ENCODE measurements around the gene PLEKHD1.

The PLEKHD1 gene

DNA sequence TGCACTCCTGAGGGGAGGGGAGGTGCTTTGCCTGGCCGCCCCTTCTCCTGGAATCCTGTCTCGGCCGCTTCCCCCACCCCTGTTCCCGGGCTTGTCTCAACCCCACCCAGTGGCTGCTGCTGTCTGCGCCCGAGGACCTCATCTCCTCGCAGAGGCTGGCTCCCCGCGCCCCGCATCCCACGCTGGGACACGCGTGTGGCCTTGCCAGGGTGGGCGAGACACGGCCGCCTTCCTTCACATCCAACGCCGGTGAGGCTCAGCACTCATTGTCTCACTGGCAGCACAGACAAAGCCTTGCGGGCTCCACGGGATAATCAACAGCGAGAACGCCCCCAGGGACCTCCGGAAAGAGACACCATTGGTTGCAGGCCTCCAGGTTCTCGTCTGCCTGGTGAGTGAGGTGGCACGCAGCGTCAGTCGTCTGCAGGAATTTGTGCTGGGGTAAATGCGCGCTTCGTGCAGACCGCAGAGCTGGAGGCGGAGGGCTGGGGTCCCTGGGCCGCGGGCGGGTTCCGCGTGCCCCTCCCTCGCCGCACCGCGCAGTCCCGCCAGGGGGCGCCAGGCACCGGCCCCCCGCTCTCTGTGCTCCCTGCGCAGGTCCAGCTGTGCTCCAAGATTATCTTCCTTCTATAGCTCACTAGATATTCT, 63.3 kb downstream of the PLEKHD1 start:
- no peak for DNase-seq (ENCODE audit: low spot score)

GRCh38 chr14:69548566-69548965, 64.0 kb downstream of the PLEKHD1 start:
- no peak for DNase-seq (ENCODE audit: low spot score)

GRCh38 chr14:69551511-69551910, 67.0 kb downstream of the PLEKHD1 start:
- no peak for DNase-seq (ENCODE audit: low spot score)

DNA sequence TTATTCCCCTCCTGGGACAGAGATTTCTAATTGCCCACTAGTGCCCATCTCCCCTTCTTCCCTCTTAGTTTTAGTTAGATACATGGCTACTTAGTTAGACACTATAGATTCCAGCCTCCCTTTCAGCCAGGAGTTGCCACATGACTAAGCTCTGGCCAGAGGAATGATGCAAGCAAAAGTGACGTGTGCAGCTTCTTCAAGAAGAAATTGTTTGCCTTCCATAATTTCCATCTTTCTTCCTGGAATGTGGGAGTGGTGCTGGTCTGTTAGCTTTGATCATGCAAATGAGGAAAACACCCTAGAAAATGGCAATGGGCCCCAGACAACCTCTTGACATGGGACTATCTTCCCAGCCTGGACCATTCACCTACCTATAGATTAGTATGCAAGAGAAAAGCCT, 68.7 kb downstream of the PLEKHD1 start:
- DNase-seq (ENCODE audit: low spot score) = no peak

- no peak for DNase-seq (ENCODE audit: low spot score)
These were observed 70.0 kb downstream of the PLEKHD1 start for GRCh38 chr14:69554500-69554899.

DNA sequence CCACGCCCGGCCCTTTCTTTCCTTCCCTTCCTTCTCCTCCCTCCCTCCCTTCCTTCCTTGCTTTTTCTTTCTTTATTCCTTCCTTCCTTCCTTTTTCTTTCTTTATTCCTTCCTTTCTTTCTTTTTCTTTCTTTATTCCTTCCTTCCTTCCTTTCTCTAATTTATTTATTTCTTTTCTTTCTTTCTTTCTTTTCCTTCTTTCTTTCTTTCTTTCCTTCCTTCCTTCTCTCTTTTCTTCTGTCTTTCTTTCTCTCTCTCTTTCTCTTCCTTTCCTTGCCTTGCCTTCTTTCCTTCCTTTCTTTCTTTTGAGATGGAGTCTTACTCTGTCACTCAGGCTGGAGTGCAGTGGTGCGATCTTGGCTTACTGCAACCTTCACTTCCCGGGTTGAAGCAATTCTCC, 74.2 kb downstream of the PLEKHD1 start:
- DNase-seq (ENCODE audit: low spot score) = no peak

DNA sequence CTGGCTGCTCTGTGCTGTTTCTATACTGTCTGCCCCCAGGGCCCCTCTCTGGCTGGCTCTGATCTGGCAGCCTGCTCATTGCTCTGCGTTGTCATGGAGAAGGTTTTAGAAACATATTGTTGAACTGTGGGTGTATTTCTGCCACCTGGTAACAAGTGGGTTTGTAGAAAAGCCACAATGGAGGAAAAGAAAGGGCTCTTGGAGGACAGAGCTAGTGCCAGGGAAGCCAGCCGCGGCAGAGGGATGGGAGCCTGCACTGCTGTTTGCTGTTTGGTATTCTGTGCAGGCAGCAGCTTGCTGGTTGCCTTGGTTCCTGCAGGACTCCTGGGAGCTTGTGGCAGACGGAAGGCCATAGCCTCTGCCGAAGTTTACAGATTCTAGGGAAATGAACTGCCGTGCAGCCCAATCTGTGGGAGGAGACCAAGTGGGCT, 75.1 kb downstream of the PLEKHD1 start:
- DNase-seq (ENCODE audit: low spot score) = no peak

DNA sequence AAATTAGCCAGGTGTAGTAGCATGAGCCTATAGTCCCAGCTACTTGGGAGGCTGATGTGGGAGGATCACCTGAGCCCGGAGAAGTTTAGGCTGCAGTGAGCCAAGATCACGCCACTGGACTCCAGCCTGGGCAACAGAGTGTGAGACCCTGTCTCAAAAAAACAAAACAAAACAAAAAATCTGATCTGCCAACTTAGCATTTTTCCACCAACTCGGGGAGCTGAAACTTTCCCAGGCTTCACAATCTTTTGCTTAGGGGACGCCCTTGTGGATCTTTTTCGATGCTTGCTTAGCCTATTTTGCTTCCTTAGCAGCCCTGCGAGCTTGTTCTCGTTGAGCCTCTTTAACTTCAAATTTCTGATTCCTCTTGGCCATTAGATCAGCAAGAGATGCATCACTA, 76.3 kb downstream of the PLEKHD1 start:
- DNase-seq (ENCODE audit: low spot score) = no peak

GRCh38 chr14:69561893-69562292, 77.4 kb downstream of the PLEKHD1 start:
- no peak for DNase-seq (ENCODE audit: low spot score)

- no peak for DNase-seq (ENCODE audit: low spot score)
These were observed 83.0 kb downstream of the PLEKHD1 start for GRCh38 chr14:69567563-69567962.

GRCh38 chr14:69569859-69570258, 85.3 kb downstream of the PLEKHD1 start:
- DNase-seq (ENCODE audit: low spot score) = no peak

DNA sequence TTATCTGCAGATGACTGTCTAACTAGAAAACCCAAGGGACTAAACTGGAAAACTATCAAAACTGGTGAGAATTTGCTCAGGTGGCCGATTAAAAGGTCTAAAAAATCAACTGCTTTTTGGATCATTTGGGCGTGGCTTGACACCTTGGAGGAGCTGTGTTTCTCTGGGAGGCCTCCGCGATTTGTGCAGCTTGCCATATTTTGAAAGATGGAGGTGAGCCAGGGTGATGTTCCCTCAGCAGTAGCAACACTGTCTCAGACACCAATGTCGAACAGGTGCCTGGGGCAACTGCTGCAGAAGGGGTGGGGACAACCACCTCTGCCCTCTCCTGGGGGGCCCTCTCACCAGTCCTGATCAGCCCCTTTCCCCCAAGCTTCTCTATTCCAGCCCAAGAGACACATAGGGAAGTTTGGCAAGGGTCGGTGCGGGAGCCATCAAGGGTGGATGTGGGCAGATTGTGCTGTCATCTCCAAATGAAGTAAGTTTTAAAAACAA, 86.4 kb downstream of the PLEKHD1 start:
- no peak for DNase-seq (ENCODE audit: low spot score)

DNA sequence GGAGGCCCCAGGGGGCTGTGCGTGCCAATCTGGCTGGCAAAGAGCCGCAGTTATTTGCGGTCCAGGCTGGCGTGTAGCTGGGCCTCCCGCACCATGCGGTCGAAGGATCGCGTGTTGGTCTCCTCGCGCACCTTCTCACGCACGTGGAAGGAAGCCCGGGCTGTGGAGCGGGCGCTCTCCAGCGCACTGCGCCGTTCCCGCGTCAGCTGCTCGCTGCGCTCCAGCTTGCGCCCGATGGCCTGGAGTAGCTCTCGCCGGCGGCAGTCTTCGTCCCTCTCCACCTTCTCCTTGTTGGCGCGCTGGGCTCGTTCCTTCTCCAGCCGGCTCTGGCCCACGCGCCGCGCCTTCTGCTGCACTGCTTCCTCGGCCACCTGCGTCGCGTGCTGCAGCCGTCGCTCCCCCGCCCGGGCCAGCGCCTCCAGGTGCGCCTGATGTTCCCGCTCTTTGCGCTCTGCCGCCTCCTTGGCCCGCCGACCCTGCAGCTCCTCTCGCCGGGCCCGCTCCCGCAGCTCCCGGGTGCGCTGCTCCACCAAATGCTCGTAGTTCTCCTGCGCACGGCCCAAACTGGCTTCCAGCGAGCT, 87.0 kb downstream of the PLEKHD1 start:
- DNase-seq (ENCODE audit: low spot score) = no peak

DNA sequence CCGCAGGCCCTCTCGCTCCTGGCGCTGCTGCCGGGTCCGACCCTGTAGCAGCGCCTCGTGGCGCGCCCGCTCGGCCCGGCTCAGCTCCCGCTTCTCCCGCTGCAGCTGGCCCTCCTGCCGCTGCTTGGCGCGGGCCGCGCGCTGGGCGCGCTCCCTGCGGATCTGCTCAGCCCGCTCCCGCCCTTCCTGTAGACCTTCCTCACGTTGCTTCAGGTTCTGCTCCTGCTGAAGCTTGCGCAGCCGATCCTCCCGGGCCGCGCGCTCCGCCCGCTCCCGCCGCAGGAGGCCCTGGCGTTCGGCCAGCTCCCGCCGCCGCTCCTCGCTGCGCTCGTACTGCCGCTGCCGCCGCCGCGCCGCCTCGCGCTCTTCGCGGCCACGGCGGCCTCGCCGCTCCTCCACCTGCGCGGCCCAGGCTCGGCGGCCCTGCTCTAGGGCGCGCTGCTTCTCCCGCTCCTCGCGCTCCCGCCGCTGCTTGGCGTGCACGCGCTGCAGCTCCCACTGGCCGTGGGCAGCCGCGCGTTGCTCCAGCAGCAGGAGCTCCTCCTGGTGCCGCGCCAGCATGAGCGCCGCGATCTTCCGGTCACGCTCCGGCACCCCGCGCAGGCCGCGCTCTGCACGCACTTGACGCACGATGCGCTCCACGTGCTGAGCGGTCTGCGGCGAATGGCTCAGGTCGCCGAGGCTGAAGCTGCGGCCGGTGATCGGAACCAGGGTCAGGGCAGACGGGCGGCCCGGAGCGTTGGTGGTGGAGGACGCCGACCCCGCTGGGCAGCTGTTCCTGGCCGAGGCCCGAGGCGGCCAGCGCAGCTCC, 87.7 kb downstream of the PLEKHD1 start:
- peak; percentile 26 for DNase-seq (ENCODE audit: low spot score)

DNA sequence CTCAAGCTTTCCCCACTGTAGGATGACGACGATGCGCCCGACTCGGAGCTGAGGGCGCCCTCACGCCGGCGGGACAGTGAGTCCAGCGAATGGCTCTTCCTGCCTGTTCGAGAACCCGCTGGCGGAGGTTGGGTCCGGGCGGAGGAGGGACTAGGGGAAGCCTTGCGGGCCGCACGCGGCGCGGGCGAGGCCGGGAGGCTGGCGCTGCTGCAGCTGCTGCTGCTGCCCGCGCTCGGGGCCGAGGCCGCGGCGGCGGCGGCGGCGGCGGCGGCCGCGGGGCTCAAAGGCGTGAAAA, 88.3 kb downstream of the PLEKHD1 start:
- peak; percentile 25 for DNase-seq (ENCODE audit: low spot score)

GRCh38 chr14:69573205-69573830, 88.8 kb downstream of the PLEKHD1 start:
- DNase-seq (ENCODE audit: low spot score) = peak; percentile 18

DNA sequence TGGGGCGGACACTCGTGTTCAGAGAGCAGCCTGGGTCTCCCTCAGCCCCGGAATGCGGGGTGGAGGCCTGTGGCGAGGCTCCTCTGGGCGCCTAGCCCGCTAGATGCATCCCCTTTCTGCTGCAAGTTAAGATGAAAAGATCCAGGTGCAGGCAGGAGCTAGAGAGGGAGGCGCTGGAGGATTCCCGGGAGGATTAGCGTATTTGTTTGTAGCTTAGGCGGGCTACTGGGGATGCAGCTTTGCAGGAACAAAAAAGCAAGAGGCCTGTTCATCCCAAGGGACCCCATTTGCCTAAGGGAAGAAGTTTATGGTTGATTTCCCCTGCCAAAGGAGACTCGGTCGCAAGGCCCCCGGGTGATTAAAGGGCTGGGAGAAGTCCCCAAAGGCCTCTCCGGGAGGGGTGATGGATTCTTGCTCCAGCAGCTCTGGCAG, 89.3 kb downstream of the PLEKHD1 start:
- peak; percentile 32 for DNase-seq (ENCODE audit: low spot score)

- DNase-seq (ENCODE audit: low spot score) = peak; percentile 79
These were observed 89.9 kb downstream of the PLEKHD1 start, which contains the start of gene CCDC177 for GRCh38 chr14:69574263-69574953. CCDC177 (minus strand) TSS chr14:69574871; CDS start chr14:69573622, 1,249 bp downstream.

- no peak for DNase-seq (ENCODE audit: low spot score)
These were observed 90.4 kb downstream of the PLEKHD1 start for GRCh38 chr14:69574954-69575295.

DNA sequence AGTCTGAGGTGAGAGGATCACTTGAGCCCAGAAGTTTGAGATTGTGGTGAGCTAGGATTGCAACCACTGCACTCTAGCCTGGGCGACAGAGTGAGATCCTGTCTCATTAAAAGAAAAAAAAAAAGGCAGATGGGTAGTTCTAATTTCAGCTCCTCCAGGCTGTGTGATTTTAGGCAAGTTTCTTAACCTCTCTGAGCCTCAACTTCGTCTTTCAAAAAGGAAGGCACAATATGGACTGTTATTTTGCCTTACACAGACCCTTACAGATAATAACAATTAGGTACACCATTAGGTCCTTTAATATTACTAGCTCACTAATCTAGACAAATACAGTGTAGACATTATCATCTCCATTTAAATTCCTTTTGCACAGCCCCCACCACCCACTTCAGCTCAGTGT, 94.9 kb downstream of the PLEKHD1 start:
- no peak for DNase-seq (ENCODE audit: low spot score)

DNA sequence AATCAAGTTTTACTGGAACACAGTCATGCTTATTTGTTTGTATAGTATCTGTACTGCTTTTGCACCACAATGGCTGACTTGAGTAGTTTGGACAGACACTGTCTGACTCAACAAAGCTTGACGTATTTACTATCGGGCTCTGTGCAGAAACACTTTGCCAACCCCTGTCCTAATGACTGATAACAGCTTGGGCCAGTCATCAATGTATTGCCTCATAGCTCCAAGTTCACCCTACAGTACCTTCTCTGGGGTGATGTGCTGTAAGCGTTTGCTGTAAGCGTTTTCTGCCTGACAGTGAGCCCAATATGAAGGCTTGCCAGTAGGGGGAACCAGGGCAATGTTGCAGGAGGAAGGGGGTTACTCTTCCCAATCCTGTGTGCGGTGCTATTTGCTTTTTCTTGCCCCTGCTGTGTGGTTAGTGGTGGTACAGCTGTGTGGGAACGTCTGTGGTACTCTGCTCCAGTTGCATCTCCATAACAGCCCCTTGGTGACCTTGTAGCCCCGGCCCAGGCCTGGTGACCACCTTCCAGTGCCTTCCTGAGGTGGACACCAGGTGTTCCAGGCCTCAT, 95.6 kb downstream of the PLEKHD1 start:
- peak; percentile 67 for DNase-seq (ENCODE audit: low spot score)

All from HuH-7 (cell line).